Stimulated activated CD4-positive, alpha-beta T cell treated with anti-CD3 and anti-CD28 coated beads, TNF-alpha, amount 100 ng/mL, for 4 hours (primary cell): ENCODE results near the gene SREBF1.

Source experiments
- DNase-seq, 3 experiments: peaks; one replicate each; pipeline ENCODE4 v3.0.0-alpha.2; 2020; ENCODE audit warnings: low read depth in 3 of 3

Gene SREBF1

DNA sequence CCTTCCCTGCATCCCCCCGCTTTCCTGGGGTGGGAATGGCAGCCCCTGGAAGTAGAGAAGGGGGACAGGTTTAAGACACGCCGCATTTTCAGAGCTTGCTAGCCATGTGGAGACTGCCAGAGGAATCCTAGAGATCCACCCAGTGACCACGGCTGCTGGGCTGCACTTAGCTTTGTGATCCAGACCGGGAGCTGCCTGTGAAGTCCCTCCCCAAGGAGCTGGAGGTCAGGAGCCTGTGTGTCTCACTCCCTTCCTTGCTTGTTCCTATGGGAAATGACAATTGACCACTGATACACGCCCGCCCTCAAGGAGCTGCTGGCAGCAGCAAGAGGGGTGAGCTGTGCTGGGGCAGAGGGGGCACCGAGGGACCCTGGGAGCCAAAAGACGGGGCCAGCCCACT is 73.7 kb downstream of the SREBF1 start:
- no peak for DNase-seq

DNA sequence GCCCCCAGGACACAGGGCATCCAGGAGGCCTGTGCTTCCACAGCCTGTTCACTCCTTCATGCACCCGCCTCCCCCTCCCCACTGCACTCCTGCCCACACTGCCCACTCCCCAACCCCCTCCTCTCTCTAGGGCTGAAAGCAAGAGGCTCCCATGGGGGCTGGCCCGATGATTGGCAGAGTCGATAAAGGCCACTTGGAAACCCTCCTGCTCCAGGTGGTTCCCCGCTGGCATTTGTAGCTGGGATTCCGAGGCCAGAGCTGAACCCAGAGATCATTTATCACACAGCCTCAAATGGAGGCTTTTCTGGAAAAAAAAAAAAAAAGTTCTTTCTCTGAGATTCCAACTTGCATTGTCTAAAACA is 74.1 kb downstream of the SREBF1 start:
- no peak for DNase-seq
